ENCODE results near the gene MYO7B.

MYO7B gene

GRCh38 chr2:127584516-127585033 lies 49.1 kb downstream of the MYO7B start:
- H3K9me3 ChIP-seq, result no peaks in the 10 kb centered on the region
- H3K4me3 ChIP-seq, result no peak overlapping the region
- DNase-seq (ENCODE audit: low spot score in 2 of 2), result no peak
- in situ Hi-C loops (cut with MboI; ENCODE audit: low sequenced_read_pairs), result no loop called here
- no peaks in the 10 kb centered on the region for H3K36me3 ChIP-seq (replicated peaks)
- no peaks in the 10 kb centered on the region for H3K4me1 ChIP-seq
- H3K27me3 ChIP-seq (ENCODE audit: low read depth), result no peaks in the 10 kb centered on the region

GRCh38 chr2:127585270-127585807 lies 49.9 kb downstream of the MYO7B start:
- in situ Hi-C loops (cut with MboI; ENCODE audit: low sequenced_read_pairs), result no loop called here
- H3K4me1 ChIP-seq, result no peaks in the 10 kb centered on the region
- H3K27me3 ChIP-seq (ENCODE audit: low read depth), result no peaks in the 10 kb centered on the region
- H3K36me3 ChIP-seq (replicated peaks), result no peaks in the 10 kb centered on the region
- no peak overlapping the region for H3K4me3 ChIP-seq
- no peaks in the 10 kb centered on the region for H3K9me3 ChIP-seq
- DNase-seq (ENCODE audit: low spot score in 2 of 2), result no peak

- no peak for DNase-seq (ENCODE audit: low spot score in 2 of 2)
- Histone ChIP-seq H3K36me3 (replicated peaks) (no peaks in the 10 kb centered on the region), H3K4me1 (no peaks in the 10 kb centered on the region), H3K9me3 (no peaks in the 10 kb centered on the region), H3K27me3 (ENCODE audit: low read depth) (no peaks in the 10 kb centered on the region), H3K4me3 (no peak overlapping the region)
- in situ Hi-C loops (cut with MboI; ENCODE audit: low sequenced_read_pairs), result no loop called here
Observed at GRCh38 chr2:127586136-127586535, 50.7 kb downstream of the MYO7B start.

GRCh38 chr2:127586746-127587295 lies 51.3 kb downstream of the MYO7B start:
- H3K4me3 ChIP-seq, result no peak overlapping the region
- no peaks in the 10 kb centered on the region for H3K36me3 ChIP-seq (replicated peaks)
- H3K4me1 ChIP-seq, result no peaks in the 10 kb centered on the region
- H3K9me3 ChIP-seq, result no peaks in the 10 kb centered on the region
- in situ Hi-C loops (cut with MboI; ENCODE audit: low sequenced_read_pairs), result no loop called here
- H3K27me3 ChIP-seq (ENCODE audit: low read depth), result no peaks in the 10 kb centered on the region
- no peak for DNase-seq (ENCODE audit: low spot score in 2 of 2)

- Histone ChIP-seq H3K36me3 (replicated peaks) (no peaks in the 10 kb centered on the region), H3K4me3 (no peak overlapping the region), H3K4me1 (no peaks in the 10 kb centered on the region), H3K27me3 (ENCODE audit: low read depth) (no peaks in the 10 kb centered on the region), H3K9me3 (no peaks in the 10 kb centered on the region)
- in situ Hi-C loops (cut with MboI; ENCODE audit: low sequenced_read_pairs), result no loop called here
- no peak for DNase-seq (ENCODE audit: low spot score in 2 of 2)
Observed at GRCh38 chr2:127588241-127588640, 52.8 kb downstream of the MYO7B start.

GRCh38 chr2:127589358-127589757 lies 53.9 kb downstream of the MYO7B start:
- no peak for DNase-seq (ENCODE audit: low spot score in 2 of 2)
- Histone ChIP-seq H3K27me3 (ENCODE audit: low read depth) (no peaks in the 10 kb centered on the region), H3K4me1 (no peaks in the 10 kb centered on the region), H3K36me3 (replicated peaks) (no peaks in the 10 kb centered on the region), H3K4me3 (no peak overlapping the region), H3K9me3 (no peaks in the 10 kb centered on the region)
- in situ Hi-C loops (cut with MboI; ENCODE audit: low sequenced_read_pairs), result no loop called here

GRCh38 chr2:127589841-127590240 lies 54.4 kb downstream of the MYO7B start:
- no peaks in the 10 kb centered on the region for H3K4me1 ChIP-seq
- in situ Hi-C loops (cut with MboI; ENCODE audit: low sequenced_read_pairs), result no loop called here
- H3K36me3 ChIP-seq (replicated peaks), result no peaks in the 10 kb centered on the region
- no peak for DNase-seq (ENCODE audit: low spot score in 2 of 2)
- no peaks in the 10 kb centered on the region for H3K27me3 ChIP-seq (ENCODE audit: low read depth)
- no peak overlapping the region for H3K4me3 ChIP-seq
- H3K9me3 ChIP-seq, result no peaks in the 10 kb centered on the region

- Histone ChIP-seq H3K36me3 (replicated peaks) (no peaks in the 10 kb centered on the region), H3K9me3 (no peaks in the 10 kb centered on the region), H3K4me1 (no peaks in the 10 kb centered on the region), H3K27me3 (ENCODE audit: low read depth) (no peaks in the 10 kb centered on the region), H3K4me3 (no peak overlapping the region)
- no peak for DNase-seq (ENCODE audit: low spot score in 2 of 2)
- in situ Hi-C loops (cut with MboI; ENCODE audit: low sequenced_read_pairs), result no loop called here
Observed at GRCh38 chr2:127590386-127591190, 55.1 kb downstream of the MYO7B start.

GRCh38 chr2:127591221-127591923 lies 55.9 kb downstream of the MYO7B start:
- no peak overlapping the region for H3K4me3 ChIP-seq
- no peaks in the 10 kb centered on the region for H3K27me3 ChIP-seq (ENCODE audit: low read depth)
- H3K36me3 ChIP-seq (replicated peaks), result no peaks in the 10 kb centered on the region
- in situ Hi-C loops (cut with MboI; ENCODE audit: low sequenced_read_pairs), result no loop called here
- H3K9me3 ChIP-seq, result no peaks in the 10 kb centered on the region
- no peaks in the 10 kb centered on the region for H3K4me1 ChIP-seq
- peak; percentile 24 to 76 for DNase-seq (ENCODE audit: low spot score in 2 of 2)

- Histone ChIP-seq H3K36me3 (replicated peaks) (no peaks in the 10 kb centered on the region), H3K9me3 (no peaks in the 10 kb centered on the region), H3K27me3 (ENCODE audit: low read depth) (no peaks in the 10 kb centered on the region), H3K4me1 (no peaks in the 10 kb centered on the region), H3K4me3 (no peak overlapping the region)
- DNase-seq (ENCODE audit: low spot score in 2 of 2), result no peak
- in situ Hi-C loops (cut with MboI; ENCODE audit: low sequenced_read_pairs), result no loop called here
Observed at GRCh38 chr2:127592761-127593227, 57.3 kb downstream of the MYO7B start.

- Histone ChIP-seq H3K4me1 (no peaks in the 10 kb centered on the region), H3K27me3 (ENCODE audit: low read depth) (no peaks in the 10 kb centered on the region), H3K4me3 (no peak overlapping the region), H3K9me3 (no peaks in the 10 kb centered on the region), H3K36me3 (replicated peaks) (no peaks in the 10 kb centered on the region)
- DNase-seq (ENCODE audit: low spot score in 2 of 2), result no peak
- in situ Hi-C loops (cut with MboI; ENCODE audit: low sequenced_read_pairs), result no loop called here
Observed at GRCh38 chr2:127593228-127594115, 58.0 kb downstream of the MYO7B start.

GRCh38 chr2:127594116-127594591 lies 58.7 kb downstream of the MYO7B start:
- peaks cover 2% of the 10 kb centered on the region; the same call in 1 of the 2 replicates for H3K27me3 ChIP-seq (ENCODE audit: low read depth)
- DNase-seq (ENCODE audit: low spot score in 2 of 2), result no peak
- H3K9me3 ChIP-seq, result no peaks in the 10 kb centered on the region
- H3K36me3 ChIP-seq (replicated peaks), result no peaks in the 10 kb centered on the region
- no peak overlapping the region for H3K4me3 ChIP-seq
- in situ Hi-C loops (cut with MboI; ENCODE audit: low sequenced_read_pairs), result no loop called here
- H3K4me1 ChIP-seq, result no peaks in the 10 kb centered on the region

All from HAP-1 (cell line).